HEK293 (cell line): ENCODE data around the gene RBM46.

Experiments
- CTCF ChIP-seq: fragments of 450-650 bp; formaldehyde crosslinking; IDR thresholded peaks from 2 replicates; pipeline ENCODE4 v1.5.1; 2016; ENCODE audit warnings: missing biosample characterization, missing genetic modification characterization
- TSHZ1 ChIP-seq: fragments of 450-650 bp; formaldehyde crosslinking; IDR thresholded peaks from 2 replicates; pipeline ENCODE4 v1.5.1; 2016; ENCODE audit warnings: missing biosample characterization, missing genetic modification characterization, borderline replicate concordance
- ZNF341 ChIP-seq: fragments of 450-650 bp; formaldehyde crosslinking; IDR thresholded peaks from 2 replicates; pipeline ENCODE4; 2016; ENCODE audit warnings: low read depth, missing biosample characterization, missing genetic modification characterization

- no peak for TF ChIP-seq CTCF (tag by site-specific recombination)
- TF ChIP-seq ZNF341 (tag by site-specific recombination), result no peak
- TF ChIP-seq TSHZ1 (tag by site-specific recombination), result no peak
Observed at GRCh38 chr4:154760895-154761294, 20.2 kb upstream of the RBM46 start.
